ENCODE measurements around the gene STAM. TPM values are rescaled to one million over a fixed set of nuclear protein-coding genes. Genes with fewer than 3 reads are reported as not detected.

Gene STAM
- total RNA-seq, 1 donor from 2014 or later: 43.4 TPM

GRCh38 chr10:17701301-17701700 lies 57.4 kb downstream of the STAM start:
- no peaks in the 10 kb centered on the region for H3K4me1 ChIP-seq (ENCODE audit: insufficient read depth, low read length)
- no peak overlapping the region for H3K9ac ChIP-seq (ENCODE audit: low read length)
- DNase-seq (ENCODE audit: low read depth) (no peak), FAIRE-seq (no peak)
- Mint-ChIP-seq H3K27ac (ENCODE audit: unreplicated experiment) (no peak overlapping the region), H3K9me3 (ENCODE audit: unreplicated experiment) (no peaks in the 10 kb centered on the region), H3K27me3 (ENCODE audit: low read depth, unreplicated experiment) (no peaks in the 10 kb centered on the region), H3K4me1 (ENCODE audit: low read depth, unreplicated experiment) (no peaks in the 10 kb centered on the region), H3K36me3 (ENCODE audit: low read depth, unreplicated experiment) (peaks cover 14% of the 10 kb centered on the region), H3K4me3 (ENCODE audit: unreplicated experiment) (no peak overlapping the region)
- no peak overlapping the region for H3K27ac ChIP-seq (ENCODE audit: low read depth, low read length)
- no peaks in the 10 kb centered on the region for H3K27me3 ChIP-seq (ENCODE audit: insufficient read depth, low read length)
- no peaks in the 10 kb centered on the region for H3K79me2 ChIP-seq (ENCODE audit: insufficient read depth, low read length)
- H3K36me3 ChIP-seq (ENCODE audit: insufficient read depth, low read length): peaks cover 22% of the 10 kb centered on the region
- H3K9me3 ChIP-seq (ENCODE audit: insufficient read depth, low read depth, low read length): no peaks in the 10 kb centered on the region
- H4K20me1 ChIP-seq (ENCODE audit: insufficient read depth, low read length): no peaks in the 10 kb centered on the region
- H2AFZ ChIP-seq (ENCODE audit: low read depth, low read length): no peak overlapping the region
- no peak for TF ChIP-seq CTCF (IDR thresholded peaks at IDR 0.05; ENCODE audit: insufficient read depth, low read depth, low read length)
- no peak for TF ChIP-seq EZH2 (IDR thresholded peaks at IDR 0.05; ENCODE audit: insufficient read depth, low read length)
- no peak overlapping the region for H3K4me2 ChIP-seq (ENCODE audit: low read length)
- no peak overlapping the region for H3K4me3 ChIP-seq (ENCODE audit: insufficient read depth, low read depth, low read length)

- H4K20me1 ChIP-seq (ENCODE audit: insufficient read depth, low read length): no peaks in the 10 kb centered on the region
- H3K9ac ChIP-seq (ENCODE audit: low read length): no peak overlapping the region
- no peaks in the 10 kb centered on the region for H3K4me1 ChIP-seq (ENCODE audit: insufficient read depth, low read length)
- no peak overlapping the region for H3K4me2 ChIP-seq (ENCODE audit: low read length)
- no peaks in the 10 kb centered on the region for H3K27me3 Mint-ChIP-seq (ENCODE audit: low read depth, unreplicated experiment)
- H3K27ac ChIP-seq (ENCODE audit: low read depth, low read length): no peak overlapping the region
- no peaks in the 10 kb centered on the region for H3K79me2 ChIP-seq (ENCODE audit: insufficient read depth, low read length)
- H3K36me3 ChIP-seq (ENCODE audit: insufficient read depth, low read length): peaks cover 17% of the 10 kb centered on the region
- TF ChIP-seq EZH2 (IDR thresholded peaks at IDR 0.05; ENCODE audit: insufficient read depth, low read length): no peak
- TF ChIP-seq CTCF (IDR thresholded peaks at IDR 0.05; ENCODE audit: insufficient read depth, low read depth, low read length): no peak
- H3K27ac Mint-ChIP-seq (ENCODE audit: unreplicated experiment): no peak overlapping the region
- H3K4me1 Mint-ChIP-seq (ENCODE audit: low read depth, unreplicated experiment): no peaks in the 10 kb centered on the region
- H3K4me3 Mint-ChIP-seq (ENCODE audit: unreplicated experiment): no peak overlapping the region
- DNase-seq (ENCODE audit: low read depth) (no peak), FAIRE-seq (no peak)
- peaks cover 10% of the 10 kb centered on the region for H3K36me3 Mint-ChIP-seq (ENCODE audit: low read depth, unreplicated experiment)
- no peak overlapping the region for H3K4me3 ChIP-seq (ENCODE audit: insufficient read depth, low read depth, low read length)
- H3K9me3 ChIP-seq (ENCODE audit: insufficient read depth, low read depth, low read length): no peaks in the 10 kb centered on the region
- no peaks in the 10 kb centered on the region for H3K27me3 ChIP-seq (ENCODE audit: insufficient read depth, low read length)
- H2AFZ ChIP-seq (ENCODE audit: low read depth, low read length): no peak overlapping the region
- no peaks in the 10 kb centered on the region for H3K9me3 Mint-ChIP-seq (ENCODE audit: unreplicated experiment)
Measured at GRCh38 chr10:17703706-17704105, 59.8 kb downstream of the STAM start.

- H3K4me1 ChIP-seq (ENCODE audit: insufficient read depth, low read length): no peaks in the 10 kb centered on the region
- no peak overlapping the region for H2AFZ ChIP-seq (ENCODE audit: low read depth, low read length)
- Mint-ChIP-seq H3K27me3 (ENCODE audit: low read depth, unreplicated experiment) (no peaks in the 10 kb centered on the region), H3K36me3 (ENCODE audit: low read depth, unreplicated experiment) (peaks cover 8% of the 10 kb centered on the region), H3K4me1 (ENCODE audit: low read depth, unreplicated experiment) (no peaks in the 10 kb centered on the region), H3K9me3 (ENCODE audit: unreplicated experiment) (peaks cover 2% of the 10 kb centered on the region), H3K27ac (ENCODE audit: unreplicated experiment) (no peak overlapping the region), H3K4me3 (ENCODE audit: unreplicated experiment) (no peak overlapping the region)
- no peak overlapping the region for H3K27ac ChIP-seq (ENCODE audit: low read depth, low read length)
- H4K20me1 ChIP-seq (ENCODE audit: insufficient read depth, low read length): no peaks in the 10 kb centered on the region
- H3K9ac ChIP-seq (ENCODE audit: low read length): no peak overlapping the region
- H3K36me3 ChIP-seq (ENCODE audit: insufficient read depth, low read length): peaks cover 29% of the 10 kb centered on the region
- no peaks in the 10 kb centered on the region for H3K27me3 ChIP-seq (ENCODE audit: insufficient read depth, low read length)
- no peak overlapping the region for H3K4me2 ChIP-seq (ENCODE audit: low read length)
- FAIRE-seq (no peak), DNase-seq (ENCODE audit: low read depth) (no peak)
- no peaks in the 10 kb centered on the region for H3K79me2 ChIP-seq (ENCODE audit: insufficient read depth, low read length)
- TF ChIP-seq CTCF (IDR thresholded peaks at IDR 0.05; ENCODE audit: insufficient read depth, low read depth, low read length) (no peak), EZH2 (IDR thresholded peaks at IDR 0.05; ENCODE audit: insufficient read depth, low read length) (no peak)
- no peak overlapping the region for H3K4me3 ChIP-seq (ENCODE audit: insufficient read depth, low read depth, low read length)
- H3K9me3 ChIP-seq (ENCODE audit: insufficient read depth, low read depth, low read length): no peaks in the 10 kb centered on the region
Measured at GRCh38 chr10:17708821-17709220, 64.9 kb downstream of the STAM start.
